Measurements from ENCODE around the gene DDAH1.
"Not testable (repeated sequence)": the region's sequence is repeated elsewhere in the genome, so short reads cannot be mapped to it uniquely, and the experiment has no call there.

Gene DDAH1

DNA sequence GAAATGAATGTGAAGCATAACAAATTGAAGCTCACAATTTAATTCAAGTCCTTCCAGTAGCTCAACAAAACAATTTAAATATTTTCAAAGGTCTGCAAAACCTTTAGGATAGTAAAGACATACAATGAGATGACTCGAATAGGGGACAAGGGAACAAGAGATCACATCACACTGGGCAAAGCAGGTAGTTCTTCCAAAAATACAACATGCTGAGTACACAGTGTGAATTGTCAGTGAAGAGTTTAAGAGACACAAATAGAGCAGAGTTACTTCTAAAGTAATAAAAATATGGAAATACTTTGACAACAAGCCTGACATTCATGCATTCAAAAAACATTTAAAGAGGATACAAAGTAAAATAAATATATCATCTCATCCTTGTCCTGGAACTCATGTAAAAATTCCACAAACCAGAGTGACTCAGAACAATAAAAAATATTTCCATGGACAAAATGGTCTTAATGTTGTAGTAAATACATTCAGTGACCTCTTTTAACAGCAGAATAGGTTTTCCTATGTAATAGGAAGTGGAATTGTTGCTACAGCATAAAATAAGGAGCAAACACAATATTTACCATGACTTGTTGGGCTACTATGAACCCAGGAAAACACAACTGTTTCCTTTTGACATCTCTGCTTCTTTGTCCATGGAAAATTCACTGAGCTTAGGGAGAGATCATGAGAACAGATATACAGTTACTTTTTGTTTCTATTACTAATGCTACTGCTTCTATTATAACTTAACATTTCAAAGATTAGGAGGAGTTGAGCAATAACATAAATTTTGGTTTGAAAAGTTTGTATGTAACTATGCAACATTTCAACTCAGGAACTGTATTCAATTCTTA lies 104.9 kb downstream of the DDAH1 start:
- no peak for DNase-seq (ENCODE audit: low read depth, low spot score)

DNA sequence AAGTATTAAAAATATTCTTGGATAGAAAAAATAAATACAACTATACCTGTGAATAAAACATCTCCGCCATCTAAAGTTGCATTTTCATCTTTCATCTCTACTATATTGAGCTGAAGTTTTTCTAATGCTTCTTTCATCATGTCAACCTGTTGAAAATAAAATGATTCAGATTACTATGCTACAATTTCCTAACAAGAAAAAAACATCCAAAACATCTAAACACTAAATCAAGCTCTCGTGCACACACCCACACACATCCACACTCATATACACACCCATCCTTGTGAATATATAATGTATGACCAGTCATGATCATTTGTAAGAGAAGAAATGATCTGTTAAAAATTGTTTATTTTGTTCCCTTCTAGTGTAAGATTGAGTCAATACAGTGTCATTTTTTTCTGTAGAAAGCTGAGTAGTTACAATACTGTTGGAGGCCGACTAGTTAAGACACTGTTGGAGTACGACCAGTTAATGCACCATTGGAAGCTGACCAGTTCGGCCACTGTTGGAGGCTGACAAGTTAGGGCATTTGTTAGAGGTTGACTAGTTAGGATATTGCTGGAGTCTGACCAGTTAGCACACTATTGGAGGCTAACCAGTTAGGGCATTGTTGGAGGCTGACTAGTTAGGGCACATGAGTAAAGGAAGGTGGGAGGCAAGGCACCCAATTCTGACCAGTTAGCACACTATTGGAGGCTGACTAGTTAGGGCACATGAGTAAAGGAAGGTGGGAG lies 106.1 kb downstream of the DDAH1 start:
- DNase-seq (ENCODE audit: low read depth, low spot score), result no peak

DNA sequence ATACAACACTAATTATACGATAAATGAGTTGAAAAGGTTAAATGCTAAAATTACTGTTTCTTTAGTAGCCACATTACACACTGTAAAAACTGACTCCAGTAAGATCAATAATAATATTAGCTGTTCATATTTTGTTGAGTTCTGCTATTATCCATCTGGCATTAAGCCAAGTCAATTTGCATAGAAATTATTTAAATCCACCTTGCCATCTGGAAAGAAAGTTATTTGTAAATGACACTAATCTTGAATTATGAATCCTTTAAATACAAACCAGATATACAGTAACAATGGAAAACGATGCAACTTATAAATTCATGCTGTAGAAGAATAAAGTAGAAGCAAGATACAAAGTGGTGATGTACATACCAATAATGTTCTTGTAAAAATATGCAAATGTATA lies 107.1 kb downstream of the DDAH1 start:
- DNase-seq (ENCODE audit: low read depth, low spot score), result no peak

DNA sequence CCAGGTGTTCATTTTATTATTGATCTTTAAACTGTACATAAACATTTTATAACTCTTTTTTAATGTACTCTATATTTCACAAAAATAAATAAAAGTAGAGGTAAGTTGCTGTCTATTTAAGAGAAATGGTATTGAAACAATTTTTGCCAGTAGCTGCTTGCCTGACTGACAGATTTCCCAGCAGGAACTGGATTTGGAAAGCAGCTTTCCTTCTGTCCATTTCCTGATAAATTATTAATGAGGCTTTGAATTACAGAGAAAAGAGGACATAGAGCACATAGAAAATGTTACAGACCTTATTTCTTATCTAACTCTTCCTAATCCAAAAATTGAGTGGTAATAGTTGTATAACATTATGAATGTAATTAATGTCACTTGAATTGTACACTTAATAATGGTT lies 108.8 kb downstream of the DDAH1 start:
- no peak for DNase-seq (ENCODE audit: low read depth, low spot score)

DNA sequence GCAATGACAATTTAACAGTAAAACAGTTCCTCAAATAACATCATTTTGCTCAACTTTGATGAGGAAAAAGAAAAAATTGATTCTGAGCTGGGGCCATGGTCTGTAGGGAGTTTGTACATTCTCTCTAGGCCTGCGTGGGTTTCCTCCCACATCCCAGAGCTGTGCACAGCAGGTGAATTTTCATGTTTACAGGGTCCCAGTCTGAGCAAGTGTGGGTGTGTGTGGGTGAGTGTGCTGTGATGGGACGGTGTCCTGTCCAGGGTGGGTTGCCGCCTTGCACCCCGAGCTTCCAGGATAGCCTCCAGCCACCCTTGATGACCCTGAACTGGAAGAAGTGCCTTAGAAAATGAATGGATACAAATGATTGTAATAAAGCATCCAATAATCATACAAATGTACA lies 112.9 kb downstream of the DDAH1 start:
- no peak for DNase-seq (ENCODE audit: low read depth, low spot score)

DNA sequence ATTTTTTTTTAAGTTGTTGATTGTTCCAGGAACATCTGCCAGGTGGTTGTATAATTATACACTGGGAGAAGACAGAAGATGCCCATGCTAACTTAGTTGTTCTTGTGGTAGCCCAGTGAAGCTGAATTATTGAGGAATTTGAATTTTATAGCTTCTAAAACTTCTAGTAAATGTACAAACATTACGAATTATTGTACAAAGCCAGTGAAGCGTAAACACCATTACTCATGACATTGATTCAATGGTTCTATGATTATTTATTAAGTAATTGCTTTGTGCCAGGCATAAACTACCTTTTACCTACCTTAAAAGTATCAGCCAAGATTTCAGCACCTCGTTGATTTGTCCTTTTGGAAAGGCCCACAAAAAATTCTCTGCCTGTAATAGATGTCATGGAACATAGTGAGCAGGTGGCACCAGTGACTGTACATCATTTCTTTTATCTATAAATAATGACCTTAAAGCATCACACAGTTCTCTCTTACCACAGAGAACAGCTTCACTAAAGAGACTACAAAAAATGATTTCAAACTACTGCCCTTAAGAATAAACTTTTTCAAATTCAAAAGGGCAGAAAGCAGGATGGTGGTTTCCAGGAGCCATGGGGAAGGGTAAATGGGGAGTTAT lies 113.6 kb downstream of the DDAH1 start:
- DNase-seq (ENCODE audit: low read depth, low spot score), result no peak

DNA sequence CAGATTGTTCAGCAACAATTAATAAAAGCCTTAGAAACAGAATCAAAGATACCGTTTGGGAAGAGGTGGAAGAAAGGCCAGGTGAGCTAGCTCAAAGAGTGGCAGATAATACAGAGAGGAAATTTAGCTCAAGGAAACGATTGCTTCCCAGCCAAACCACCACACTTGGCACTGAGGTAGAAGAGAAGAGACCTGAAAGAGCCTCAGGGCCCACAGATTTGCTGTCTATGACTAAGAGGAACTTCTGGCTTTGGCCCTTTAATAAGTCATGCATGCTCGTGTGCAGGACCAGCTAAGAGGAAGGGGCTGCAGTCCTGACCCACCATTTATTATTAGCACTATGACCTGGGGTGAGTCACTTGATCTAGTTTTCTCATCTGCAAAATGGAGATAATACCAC lies 115.7 kb downstream of the DDAH1 start:
- DNase-seq (ENCODE audit: low read depth, low spot score), result no peak

DNA sequence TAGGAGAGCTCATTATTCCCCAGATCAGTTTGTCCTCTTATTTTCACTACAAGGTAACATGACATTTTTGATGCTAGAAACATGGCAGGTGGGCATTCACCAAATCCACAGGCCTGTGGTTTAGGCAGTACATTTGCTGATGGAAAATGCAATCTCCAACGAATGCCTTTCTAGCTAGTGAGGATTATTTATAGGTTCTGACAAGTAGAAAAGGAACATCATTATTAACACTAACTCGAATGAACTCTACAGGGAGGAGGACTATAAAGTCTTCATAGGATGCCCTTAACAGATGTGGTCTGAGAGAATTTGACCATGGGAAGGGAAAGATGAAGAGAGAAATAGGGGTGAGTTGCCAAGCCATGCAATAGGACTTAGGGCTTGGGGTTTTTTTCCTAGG lies 117.1 kb downstream of the DDAH1 start:
- no peak for DNase-seq (ENCODE audit: low read depth, low spot score)

DNA sequence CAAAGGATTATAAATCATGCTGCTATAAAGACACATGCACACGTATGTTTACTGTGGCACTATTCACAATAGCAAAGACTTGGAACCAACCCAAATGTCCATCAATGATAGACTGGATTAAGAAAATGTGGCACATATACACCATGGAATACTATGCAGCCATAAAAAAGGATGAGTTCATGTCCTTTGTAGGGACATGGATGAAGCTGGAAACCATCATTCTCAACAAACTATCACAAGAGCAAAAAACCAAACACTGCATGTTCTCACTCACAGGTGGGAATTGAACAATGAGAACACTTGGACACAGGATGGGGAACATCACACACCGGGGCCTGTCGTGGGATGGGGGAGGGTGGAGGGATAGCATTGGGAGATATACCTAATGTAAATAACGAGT lies 117.7 kb downstream of the DDAH1 start:
- DNase-seq (ENCODE audit: low read depth, low spot score), result not testable (repeated sequence)

DNA sequence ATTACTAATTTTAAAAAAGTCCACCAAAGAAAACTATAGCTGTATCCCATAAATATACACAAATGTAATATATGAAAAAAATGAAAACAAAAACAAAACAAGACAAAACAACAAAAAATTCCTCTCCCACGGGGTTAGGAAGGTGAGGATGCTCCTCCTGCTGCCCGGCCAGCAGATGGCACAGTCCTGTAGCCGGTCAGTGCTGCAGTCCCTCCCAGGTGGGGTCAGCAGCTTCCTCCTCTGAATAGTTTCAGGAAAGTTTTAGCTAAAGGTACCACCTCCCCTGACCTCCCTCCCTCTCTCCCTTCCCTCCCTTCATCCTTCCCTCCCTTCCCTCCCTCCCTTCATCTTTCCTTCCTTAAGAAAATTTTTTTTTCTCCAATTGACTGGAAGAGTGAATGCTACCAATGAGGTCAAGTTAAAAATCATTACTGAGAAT lies 120.7 kb downstream of the DDAH1 start:
- DNase-seq (ENCODE audit: low read depth, low spot score), result no peak

DNA sequence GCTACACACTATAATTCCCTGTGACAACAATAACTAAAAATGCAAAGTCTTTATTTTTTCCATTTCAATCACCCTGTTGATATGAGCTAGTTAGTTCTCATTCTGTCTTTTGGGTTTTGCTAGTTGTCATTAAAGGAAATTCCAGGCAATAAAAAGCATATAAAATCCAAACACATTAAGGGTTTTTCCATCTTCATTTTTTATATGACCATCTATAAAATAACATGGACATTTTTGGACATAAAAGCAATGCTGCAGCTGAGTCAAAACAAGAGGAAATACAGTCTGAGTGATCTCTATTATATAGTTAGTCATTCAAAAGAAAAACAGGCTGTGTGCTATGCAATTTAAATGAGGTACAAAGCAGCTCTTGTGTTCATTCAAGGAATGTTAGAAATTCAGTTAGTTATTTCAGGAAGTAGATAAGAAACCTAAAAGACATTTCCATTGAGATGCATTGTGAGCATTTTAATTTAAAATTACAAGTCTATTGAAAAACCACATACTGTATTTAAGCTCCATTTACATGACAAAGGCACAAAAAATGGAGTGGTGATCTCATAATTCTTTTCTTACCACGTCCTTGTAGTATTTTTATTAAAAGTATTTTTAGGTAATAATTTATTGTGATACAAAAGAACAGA lies 121.2 kb downstream of the DDAH1 start:
- no peak for DNase-seq (ENCODE audit: low read depth, low spot score)

DNA sequence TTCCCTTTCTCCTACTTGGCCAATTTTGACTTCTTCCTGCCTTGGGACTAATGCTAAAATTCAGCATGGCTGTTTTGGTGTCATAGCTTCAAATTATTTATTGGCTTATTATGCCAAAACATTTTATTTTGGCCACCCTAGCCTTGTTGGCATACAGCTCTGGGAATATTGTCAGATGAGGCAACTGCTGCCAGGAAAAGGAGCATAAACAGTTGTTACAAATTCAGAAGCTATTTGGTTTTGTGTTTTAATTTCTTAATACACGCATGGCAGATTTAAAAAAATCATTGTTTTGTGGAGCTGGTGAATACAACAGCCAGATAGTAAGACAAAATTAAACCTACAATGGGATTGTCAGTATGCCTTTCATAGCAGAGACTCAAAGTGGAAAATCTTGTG lies 121.7 kb downstream of the DDAH1 start:
- no peak for DNase-seq (ENCODE audit: low read depth, low spot score)

DNA sequence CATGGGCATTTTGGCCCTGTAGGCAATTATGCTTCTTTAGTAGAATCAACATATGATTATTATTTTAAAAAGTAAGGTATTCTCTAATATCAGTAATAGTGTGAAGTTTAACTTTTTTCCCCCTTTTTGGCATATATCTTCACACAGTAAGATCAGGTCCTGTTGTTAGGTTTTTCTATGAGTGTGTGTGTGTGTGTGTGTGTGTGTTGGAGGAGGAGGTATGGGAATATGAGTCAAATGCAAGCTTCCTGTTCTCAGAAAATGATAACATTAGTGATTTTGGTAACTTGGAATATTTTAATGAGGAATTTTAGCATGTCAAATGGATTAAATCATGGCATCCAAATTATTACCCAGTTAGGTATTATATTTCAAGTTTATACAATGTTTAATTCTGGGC lies 122.8 kb downstream of the DDAH1 start:
- no peak for DNase-seq (ENCODE audit: low read depth, low spot score)

DNA sequence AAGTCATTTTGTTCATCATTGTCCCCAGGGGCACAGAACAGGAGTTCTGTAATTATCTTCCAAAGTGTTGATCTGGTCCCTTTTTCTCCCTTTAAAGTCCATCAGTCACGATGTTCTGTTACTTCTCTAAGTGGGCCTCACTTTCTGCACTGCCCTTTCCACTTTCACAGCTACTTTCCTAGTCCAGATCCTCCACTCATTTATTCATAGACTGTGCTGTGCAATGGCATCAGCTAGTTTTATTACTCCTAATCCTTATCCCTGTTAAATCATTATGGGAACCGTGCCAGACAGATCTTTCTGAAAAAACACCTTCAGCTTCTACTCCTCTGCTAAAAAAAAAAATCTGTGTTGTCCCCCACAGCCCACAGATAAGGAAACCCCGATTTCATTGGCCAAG lies 124.5 kb downstream of the DDAH1 start:
- no peak for DNase-seq (ENCODE audit: low read depth, low spot score)

DNA sequence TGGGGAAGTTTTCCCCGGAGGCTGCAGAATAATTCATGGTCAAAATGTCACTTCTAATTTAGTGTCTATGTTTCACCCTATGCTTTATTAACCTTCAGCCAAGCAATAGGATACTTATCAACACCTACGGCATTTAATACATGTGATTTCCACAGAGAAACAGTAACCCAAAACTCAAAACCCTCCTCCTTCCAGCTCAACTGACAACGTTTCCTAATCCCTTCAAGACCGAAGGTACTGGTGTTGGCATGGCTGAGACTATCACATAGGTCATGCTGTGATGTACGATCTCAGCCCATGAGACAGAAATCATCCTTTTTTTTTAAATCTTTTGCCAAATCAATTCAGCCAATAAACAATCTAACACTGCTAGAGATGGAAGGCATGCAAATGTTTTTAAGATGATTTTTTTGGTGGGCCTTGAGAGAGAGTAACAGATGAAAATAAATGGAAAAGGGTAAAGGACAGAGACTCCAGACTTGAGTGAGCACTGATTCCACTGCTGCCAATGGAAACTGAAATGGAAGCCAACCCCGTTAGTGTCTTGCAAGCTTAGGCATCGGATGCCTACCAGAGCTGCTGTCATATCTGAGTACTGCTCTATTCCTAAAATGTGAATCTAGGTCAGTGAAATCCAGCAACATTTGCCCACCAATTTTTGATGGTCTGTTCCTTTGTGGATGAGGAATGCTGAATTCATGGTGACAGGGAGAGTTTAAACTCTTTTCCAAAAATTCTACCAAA lies 125.1 kb downstream of the DDAH1 start:
- DNase-seq (ENCODE audit: low read depth, low spot score), result no peak

DNA sequence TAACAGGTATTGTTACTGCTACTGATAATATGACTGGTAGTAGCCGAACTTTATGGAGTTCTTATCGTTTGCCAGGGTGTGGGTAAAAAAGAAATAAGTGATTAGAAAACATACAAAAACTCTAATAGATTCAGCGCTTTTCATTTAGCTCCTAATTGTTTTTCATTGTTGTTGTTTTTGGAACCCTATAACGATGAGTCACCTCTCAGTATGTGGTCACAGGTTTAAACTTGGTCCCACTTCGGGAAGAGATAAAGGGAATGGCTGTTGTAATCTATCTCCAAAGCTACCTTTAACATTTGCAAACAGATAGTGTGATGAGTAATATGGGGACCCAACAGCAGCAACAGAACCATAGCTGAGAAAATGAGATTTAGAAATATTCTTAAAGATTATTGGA lies 125.9 kb downstream of the DDAH1 start:
- no peak for DNase-seq (ENCODE audit: low read depth, low spot score)

DNA sequence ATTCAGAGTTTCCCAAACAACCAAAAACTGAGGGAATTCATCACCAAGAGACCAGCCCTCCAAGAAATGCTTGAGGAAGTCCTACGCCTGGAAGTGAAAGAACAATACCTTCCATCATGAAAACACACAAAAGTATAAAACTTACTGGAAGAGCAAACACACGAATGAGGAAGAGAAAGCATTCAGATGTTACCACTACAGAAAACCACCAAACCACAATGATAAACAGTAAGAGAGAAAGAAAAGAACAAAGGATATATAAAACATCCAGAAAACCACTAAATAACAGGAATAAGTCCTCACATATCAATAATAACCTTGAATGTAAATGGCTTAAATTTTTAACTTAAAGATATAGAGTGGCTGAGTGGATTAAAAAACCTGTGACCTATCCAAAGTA lies 130.0 kb downstream of the DDAH1 start:
- no peak for DNase-seq (ENCODE audit: low read depth, low spot score)

DNA sequence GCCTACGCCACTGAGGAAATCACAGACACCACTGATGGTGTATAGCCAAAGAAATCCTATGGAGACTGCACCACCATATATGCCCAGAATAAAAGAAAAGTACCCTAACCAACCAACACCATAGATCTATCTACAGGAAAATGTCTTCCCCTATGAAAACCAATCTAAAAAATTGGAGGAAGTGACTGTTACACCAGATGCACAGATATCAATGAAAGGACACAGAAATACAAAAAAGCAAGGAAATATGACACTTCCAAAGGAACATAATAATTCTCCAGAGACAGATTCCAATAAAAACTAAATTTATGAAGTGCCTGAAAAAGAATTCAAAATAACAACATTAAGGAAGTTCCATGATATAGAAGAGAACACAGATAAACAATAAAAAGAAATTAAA lies 131.8 kb downstream of the DDAH1 start:
- no peak for DNase-seq (ENCODE audit: low read depth, low spot score)

DNA sequence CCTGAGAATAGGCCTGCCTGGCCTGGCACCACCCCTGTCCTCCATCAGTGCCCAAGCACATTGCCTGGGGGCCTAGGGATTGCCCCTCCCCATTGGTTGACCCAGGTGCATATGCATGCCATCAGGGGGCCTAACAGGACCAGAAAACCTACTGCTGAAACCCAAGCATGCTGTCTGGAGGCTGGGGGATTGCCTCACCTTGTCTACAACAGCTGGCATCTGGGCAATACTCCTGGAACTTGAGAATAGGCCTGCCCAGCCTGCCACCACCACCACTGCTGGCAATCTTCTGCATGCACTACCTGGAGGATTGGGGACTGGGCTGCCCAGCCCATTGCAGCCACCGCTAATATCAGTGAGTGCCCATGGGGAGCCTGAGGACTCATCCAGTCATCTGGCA lies 132.4 kb downstream of the DDAH1 start:
- DNase-seq (ENCODE audit: low read depth, low spot score), result no peak

DNA sequence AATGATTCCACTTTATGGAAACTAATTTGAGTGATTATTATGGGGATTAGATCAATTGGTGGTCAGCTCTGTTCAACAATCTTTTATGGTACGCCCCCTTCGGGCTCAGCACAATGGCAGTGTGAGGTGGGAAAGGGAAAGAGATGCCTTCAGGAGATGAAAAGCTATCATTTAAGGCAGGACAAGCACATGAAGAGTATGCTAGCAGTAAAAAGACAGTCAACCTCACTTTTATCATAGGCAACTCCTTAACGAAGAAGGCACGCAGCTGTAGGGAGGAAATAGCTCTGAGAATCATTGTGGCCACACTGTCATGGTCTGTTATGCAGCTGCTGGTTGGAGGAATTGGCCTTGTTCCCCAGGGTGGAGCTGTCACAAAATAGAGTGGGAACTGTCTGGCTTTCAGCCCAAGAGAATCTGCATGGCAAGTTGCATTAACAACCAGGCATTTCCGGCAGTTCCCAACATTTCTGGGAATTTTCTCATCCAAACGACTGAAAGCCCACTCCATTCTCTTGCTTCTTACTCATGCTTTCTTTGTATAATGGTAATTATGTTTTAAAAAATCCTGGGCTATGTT lies 134.2 kb downstream of the DDAH1 start:
- DNase-seq (ENCODE audit: low read depth, low spot score), result no peak

DNA sequence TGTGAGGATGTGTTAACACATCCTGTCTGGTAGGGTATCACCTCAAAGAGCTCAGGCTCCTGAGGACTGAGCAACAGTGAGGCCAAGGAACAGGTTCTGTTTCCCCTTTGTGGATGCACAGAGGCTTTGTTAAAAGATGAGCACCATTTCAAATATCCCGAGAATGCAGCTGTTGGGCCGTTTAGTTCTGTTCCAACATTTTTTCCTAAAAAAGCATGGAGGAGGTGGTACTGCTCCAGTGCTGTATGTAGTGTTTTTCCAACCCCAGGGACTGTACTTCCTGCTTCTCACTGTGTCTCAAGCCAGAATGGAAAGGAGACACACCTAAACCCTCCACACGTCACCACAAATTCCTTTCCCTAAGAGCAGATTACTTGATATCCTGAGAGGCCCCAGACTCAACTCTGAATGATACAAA lies 134.7 kb downstream of the DDAH1 start:
- no peak for DNase-seq (ENCODE audit: low read depth, low spot score)
